Activated T-cell treated with anti-CD3 and anti-CD28 coated beads, Interleukin-2, amount 50 U/mL, for 72 hours (primary cell): ENCODE measurements around the gene APOLD1. TPM values are rescaled to one million over a fixed set of nuclear protein-coding genes. Genes with fewer than 3 reads are reported as not detected.
"Not testable (repeated sequence)": the region's sequence is repeated elsewhere in the genome, so short reads cannot be mapped to it uniquely, and the experiment has no call there.

ENCODE experiments used
- ATAC-seq, 2 donors: fragments of 150-1000 bp; cut with Tn5 transposase; replicated peaks in 1 of 2; 2 replicates each; pipeline ENCODE4 v1.10.0; 2021; ENCODE audit warnings: moderate library complexity in 2 of 2, mild to moderate bottlenecking in 1 of 2
- DNase-seq, 2 donors: peaks; one replicate each; pipeline ENCODE4 v3.0.0; 2021 to 2022; ENCODE audit warnings: mixed read lengths in 1 of 2
- H3K27ac Mint-ChIP-seq: one replicate; pipeline ENCODE4 v1.8.0; 2022; ENCODE audit warnings: mild to moderate bottlenecking, moderate library complexity, mixed read lengths
- H3K27me3 Mint-ChIP-seq: one replicate; pipeline ENCODE4 v1.8.0; 2022; ENCODE audit warnings: low read depth, mixed read lengths
- H3K36me3 Mint-ChIP-seq, 2 donors: one replicate each; pipeline ENCODE4 v1.8.0; 2022; ENCODE audit warnings: mixed read lengths in 2 of 2, mild to moderate bottlenecking in 1 of 2; ENCODE audit not compliant: insufficient read depth in 2 of 2
- H3K4me1 Mint-ChIP-seq: one replicate; pipeline ENCODE4 v1.8.0; 2022; ENCODE audit warnings: low read depth, mixed read lengths
- H3K4me3 Mint-ChIP-seq, 2 donors: one replicate each; pipeline ENCODE4 v1.8.0; 2022; ENCODE audit warnings: mild to moderate bottlenecking in 2 of 2, mixed read lengths in 2 of 2, moderate library complexity in 2 of 2
- H3K9me3 Mint-ChIP-seq, 2 donors: one replicate each; pipeline ENCODE4 v1.8.0; 2022; ENCODE audit warnings: mixed read lengths in 2 of 2
- total RNA-seq, 2 donors: library from RNA; stranded (reverse); gene quantifications; one replicate each; pipeline ENCODE4 v1.2.3, GENCODE V29; 2022

The APOLD1 gene
- total RNA-seq, 2 donors from 2014 or later = 10.4 to 12.8 TPM

DNA sequence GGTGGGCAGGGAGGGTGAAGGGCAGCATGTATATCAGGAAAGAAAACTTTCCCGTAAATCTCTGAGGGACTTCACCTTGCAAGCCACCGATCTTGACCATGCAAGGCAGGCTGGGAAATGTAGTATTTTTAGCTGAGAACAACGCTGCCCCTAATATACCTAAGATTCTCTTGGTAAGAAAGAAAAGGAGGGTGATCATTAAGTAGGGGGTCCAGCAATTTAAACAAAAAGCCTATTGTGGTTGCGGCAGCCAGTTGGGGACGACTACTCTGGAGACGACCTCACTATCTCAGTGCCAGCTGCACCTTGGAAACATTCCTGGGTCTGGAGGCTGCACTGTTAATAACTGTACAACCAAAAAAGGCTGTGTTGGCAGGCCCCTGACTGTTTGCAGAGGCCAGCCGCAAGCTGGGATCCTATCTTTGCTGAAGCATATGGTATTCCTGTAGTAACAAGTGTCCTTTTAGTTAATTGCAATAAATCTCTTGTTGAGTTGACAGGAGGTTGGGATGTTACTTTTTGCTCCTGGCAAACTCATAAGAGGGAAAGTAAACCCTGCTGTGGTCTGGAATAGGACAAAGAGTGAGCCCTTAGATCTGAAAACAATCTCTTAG, 6.4 kb downstream of the APOLD1 start:
- Mint-ChIP-seq H3K27me3 (no peaks in the 10 kb centered on the region), H3K9me3 (no peaks in the 10 kb centered on the region), H3K4me1 (peaks cover 18% of the 10 kb centered on the region), H3K4me3 (no peak overlapping the region), H3K36me3 (no peaks in the 10 kb centered on the region), H3K27ac (no peak overlapping the region)
- no peak for ATAC-seq
- DNase-seq = no peak

DNA sequence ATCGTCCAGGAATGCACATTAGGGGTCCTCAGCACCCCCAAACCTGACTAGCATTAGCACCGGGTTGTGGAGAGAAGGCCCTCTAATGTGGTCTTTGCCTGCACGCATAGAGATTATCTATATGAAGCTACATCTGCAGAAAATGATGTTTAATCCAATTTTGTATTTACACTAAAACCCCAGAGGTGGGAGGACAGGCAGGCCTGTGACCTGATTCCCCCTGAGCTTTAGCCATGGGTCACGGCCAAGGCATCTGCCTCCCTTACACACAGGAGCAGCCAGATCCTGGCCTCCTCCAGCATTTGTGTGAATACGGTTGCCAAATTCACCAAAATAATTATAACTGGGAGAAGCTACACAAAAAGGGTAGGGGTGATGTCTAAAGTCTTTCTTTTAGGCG, 7.0 kb downstream of the APOLD1 start:
- H3K9me3 Mint-ChIP-seq = no peaks in the 10 kb centered on the region
- H3K4me3 Mint-ChIP-seq = no peak overlapping the region
- ATAC-seq = no peak
- H3K27me3 Mint-ChIP-seq = no peaks in the 10 kb centered on the region
- H3K36me3 Mint-ChIP-seq = no peaks in the 10 kb centered on the region
- DNase-seq = no peak
- H3K27ac Mint-ChIP-seq = no peak overlapping the region
- peaks cover 15% of the 10 kb centered on the region for H3K4me1 Mint-ChIP-seq

DNA sequence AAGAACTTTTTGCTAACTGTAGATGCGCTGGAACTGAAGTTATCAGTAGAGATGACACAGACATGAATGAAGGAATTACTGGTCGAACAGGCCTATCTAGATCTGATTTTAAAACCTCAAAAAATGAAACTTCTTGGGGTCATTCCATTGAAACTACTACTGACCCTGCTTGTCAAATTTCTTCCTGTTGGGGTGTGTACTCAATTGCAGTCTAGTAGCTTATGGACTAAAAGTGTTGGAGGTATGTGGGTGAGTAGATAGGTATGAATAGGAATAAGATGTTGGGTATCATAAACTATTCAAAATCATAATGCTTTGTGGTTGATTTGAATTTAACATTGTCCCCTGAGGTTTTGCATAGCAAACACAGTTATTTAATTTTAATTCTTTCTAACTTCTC, 9.2 kb downstream of the APOLD1 start:
- Mint-ChIP-seq H3K4me1 (no peaks in the 10 kb centered on the region), H3K27ac (no peak overlapping the region), H3K9me3 (no peaks in the 10 kb centered on the region), H3K4me3 (no peak overlapping the region), H3K36me3 (no peaks in the 10 kb centered on the region), H3K27me3 (no peaks in the 10 kb centered on the region)
- no peak for ATAC-seq
- no peak for DNase-seq

DNA sequence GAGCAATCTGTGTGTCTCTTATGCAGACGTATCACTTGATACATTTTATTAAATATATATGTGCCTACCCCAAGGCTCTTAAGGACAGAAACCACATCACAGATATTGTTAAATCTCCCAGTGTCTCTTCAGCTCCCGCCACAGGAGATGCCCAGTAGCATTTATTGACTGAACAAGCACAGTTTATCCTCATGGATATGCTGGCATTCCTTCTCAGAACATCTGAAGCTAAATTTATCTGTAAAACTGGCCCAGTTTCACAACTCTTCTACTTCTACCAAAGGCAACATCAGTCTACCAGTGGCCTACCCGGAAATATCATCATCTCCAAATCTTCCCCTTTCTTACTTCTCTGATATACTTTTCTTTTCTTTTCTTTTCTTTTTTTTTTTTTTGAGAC, 10.7 kb downstream of the APOLD1 start:
- Mint-ChIP-seq H3K4me3 (no peak overlapping the region), H3K27me3 (no peaks in the 10 kb centered on the region), H3K4me1 (peaks cover 8% of the 10 kb centered on the region), H3K9me3 (no peaks in the 10 kb centered on the region), H3K36me3 (no peaks in the 10 kb centered on the region), H3K27ac (no peak overlapping the region)
- ATAC-seq (no peak), DNase-seq (no peak)

DNA sequence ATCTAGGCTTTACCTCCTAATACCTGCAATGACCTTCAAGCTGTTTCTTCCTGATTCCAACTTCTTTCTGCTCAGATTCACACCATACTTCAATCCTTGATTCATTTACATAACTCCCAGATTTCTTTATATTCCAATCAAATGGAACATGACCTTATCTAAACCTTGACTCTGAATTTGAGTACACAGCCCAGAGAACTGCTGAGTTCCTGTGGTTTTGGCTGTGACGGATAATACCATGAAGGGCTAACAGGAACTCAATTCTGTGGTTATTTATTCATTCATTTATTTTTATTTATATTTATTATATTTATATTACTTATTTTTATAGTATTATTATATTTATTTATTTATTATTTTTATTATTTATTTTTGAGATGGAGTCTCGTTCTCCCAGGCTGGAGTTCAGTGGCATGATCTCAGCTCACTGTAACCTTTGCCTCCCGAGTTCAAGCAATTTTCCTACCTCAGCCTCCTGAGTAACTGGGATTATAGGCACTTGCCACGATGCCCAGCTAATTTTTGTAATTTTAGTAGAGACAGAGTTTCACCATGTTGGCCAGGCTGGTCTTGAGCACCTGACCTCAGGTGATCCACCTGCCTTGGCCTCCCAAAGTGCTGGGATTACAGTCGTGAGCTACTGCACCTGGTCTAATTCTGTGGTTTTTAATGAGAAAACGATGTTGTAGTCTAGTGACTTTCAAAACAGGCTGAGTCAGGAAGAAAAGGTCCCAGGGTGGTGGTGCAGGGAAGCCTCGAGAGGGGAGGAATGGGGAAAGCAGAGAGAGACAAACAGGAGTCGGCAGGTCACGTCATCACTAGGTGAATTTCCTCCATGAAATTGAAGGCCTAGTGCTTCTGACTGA, 11.7 kb downstream of the APOLD1 start:
- Mint-ChIP-seq H3K9me3 (no peaks in the 10 kb centered on the region), H3K4me1 (peaks cover 10% of the 10 kb centered on the region), H3K36me3 (no peaks in the 10 kb centered on the region), H3K4me3 (no peak overlapping the region), H3K27me3 (no peaks in the 10 kb centered on the region), H3K27ac (no peak overlapping the region)
- DNase-seq (no peak), ATAC-seq (no peak)

DNA sequence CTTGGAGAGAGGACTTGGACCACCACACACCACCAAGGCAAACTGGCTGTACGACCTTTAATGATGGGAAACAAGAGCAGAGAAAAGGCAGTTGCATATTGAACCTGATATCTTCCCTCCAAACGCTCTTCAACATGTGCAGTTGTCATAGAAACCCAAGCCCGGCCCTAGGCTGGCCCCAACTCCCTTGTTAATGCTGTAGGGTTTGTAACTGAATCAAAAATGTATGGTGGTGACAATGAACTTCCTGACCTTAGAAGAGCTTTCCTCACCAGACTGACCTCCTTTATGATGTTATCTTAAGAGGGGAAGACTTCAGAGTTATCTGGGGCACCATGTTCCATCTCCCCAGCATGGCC, 12.3 kb downstream of the APOLD1 start:
- ATAC-seq (no peak), DNase-seq (no peak)
- no peak overlapping the region for H3K27ac Mint-ChIP-seq
- no peak overlapping the region for H3K4me3 Mint-ChIP-seq
- H3K36me3 Mint-ChIP-seq = no peaks in the 10 kb centered on the region
- peaks cover 16% of the 10 kb centered on the region for H3K4me1 Mint-ChIP-seq
- no peaks in the 10 kb centered on the region for H3K27me3 Mint-ChIP-seq
- no peaks in the 10 kb centered on the region for H3K9me3 Mint-ChIP-seq

DNA sequence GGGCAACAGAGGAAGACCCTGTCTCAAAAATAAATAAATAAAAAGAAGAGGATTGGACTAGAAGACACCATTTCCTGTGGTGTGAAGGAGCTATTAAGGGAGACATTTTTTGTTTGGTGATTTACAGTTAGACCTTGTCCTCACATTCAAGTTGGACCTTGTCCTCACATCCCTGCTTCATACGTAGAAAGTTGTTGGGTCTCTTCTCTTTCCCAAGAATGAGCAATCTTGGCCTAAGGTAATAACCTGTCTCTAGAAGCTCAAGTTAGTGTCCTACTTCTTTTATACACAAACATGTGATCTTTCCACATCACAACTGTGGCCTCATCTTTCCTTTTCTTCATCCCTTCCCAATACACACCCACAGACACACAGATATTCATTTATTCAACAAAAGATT, 13.0 kb downstream of the APOLD1 start:
- H3K4me3 Mint-ChIP-seq = no peak overlapping the region

DNA sequence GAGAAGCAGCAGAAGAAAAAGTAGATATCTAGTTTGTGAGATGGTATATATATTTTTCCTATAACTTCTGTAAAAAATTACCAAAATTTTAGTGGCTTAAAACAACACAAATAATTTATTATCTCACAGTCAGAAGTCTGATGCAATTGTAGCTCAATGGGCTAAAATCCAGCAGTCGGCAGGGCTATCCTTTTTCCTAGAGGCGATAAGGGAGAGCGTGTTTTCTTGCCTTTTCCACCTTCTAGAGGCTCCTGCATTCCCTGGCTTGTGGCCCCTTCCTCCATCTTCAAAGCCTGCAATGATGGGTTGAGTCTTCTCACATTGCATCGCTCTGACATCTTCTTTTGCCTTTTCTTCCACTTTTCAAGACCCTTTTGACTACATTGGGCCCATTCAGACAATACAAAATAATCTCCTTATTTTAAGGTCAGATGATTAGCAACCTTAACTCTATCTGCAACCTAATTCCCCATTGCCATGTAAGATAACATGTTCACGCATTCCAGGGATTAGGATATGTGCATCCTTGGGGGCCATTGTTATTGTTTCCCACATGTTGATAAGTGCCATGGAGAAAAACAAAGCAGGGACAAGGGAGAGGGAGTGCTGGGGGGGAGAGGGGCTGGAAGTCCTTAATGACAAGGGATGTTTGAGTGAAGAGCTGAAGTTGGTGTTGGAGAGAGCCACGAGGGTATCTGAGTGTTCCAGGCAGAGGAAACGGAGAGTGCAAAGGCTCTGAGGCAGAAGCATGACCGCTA, 13.9 kb downstream of the APOLD1 start:
- Mint-ChIP-seq H3K27ac (no peak overlapping the region), H3K36me3 (no peaks in the 10 kb centered on the region), H3K9me3 (no peaks in the 10 kb centered on the region), H3K4me3 (no peak overlapping the region), H3K27me3 (no peaks in the 10 kb centered on the region), H3K4me1 (peaks cover 32% of the 10 kb centered on the region)
- no peak for DNase-seq
- no peak for ATAC-seq

More for the DNA sequence above, 13.0 kb downstream of the APOLD1 start:
- Mint-ChIP-seq H3K27ac (no peak overlapping the region), H3K4me1 (peaks cover 23% of the 10 kb centered on the region), H3K36me3 (no peaks in the 10 kb centered on the region), H3K9me3 (no peaks in the 10 kb centered on the region), H3K27me3 (no peaks in the 10 kb centered on the region)
- ATAC-seq (no peak), DNase-seq (no peak)

DNA sequence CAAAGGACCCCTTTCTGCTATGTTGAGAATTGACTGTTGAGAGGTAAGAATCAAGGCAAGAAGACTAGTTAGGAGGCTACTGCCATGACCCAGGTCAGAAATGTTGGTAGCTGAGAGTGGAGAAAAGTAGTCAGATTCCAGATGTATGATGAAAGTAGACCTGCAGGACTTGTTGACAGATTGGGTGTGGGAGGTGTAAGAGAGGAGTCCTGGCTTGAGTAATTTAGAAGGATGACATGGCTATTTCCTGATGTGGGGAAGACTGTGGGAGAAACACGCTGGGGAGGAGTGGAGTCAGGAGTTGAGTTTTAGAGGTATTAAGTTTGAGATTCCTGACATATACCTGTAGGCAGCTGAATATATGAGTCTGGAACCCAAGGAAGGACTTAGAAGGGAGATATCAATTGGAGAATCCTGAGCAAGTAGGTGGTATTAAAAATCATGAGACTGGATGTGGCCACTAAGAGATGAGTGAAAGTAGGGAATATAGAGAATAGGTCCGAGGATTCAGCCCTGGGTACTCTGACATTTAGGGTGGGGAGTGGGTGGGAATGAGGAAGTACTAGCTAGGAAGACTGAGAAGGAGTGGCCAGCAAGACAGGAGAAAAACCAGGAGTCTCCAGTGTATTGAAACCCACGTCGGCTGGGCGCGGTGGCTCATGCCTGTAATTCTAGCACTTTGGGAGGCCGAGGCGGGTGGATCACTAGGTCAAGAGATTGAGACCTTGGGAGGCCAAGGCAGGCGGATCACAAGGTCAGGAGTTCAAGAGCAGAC, 15.1 kb downstream of the APOLD1 start:
- Mint-ChIP-seq H3K27ac (no peak overlapping the region), H3K36me3 (no peaks in the 10 kb centered on the region), H3K27me3 (no peaks in the 10 kb centered on the region), H3K4me1 (peaks cover 37% of the 10 kb centered on the region), H3K4me3 (no peak overlapping the region), H3K9me3 (no peaks in the 10 kb centered on the region)
- no peak for DNase-seq
- ATAC-seq = no peak

DNA sequence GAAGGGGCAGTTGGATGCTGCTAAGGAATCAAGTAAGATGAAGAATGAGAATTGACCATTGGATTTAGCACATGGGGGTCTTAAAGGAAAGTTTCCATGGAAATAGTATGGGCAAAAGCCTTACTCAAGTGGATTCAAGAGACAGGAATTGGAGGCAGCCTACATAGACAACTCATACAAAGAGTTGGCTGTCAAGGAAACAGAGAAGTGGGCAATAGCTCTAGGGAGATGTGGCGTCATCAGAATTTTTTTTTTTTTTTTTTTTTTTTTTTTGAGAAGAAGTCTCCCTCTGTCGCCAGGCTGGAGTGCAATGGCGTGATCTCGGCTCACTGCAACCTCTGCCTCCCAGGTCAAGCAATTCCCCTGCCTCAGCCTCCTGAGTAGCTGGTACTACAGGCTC, 16.2 kb downstream of the APOLD1 start:
- H3K27me3 Mint-ChIP-seq, H3K9me3 Mint-ChIP-seq, ATAC-seq, H3K27ac Mint-ChIP-seq, DNase-seq, H3K4me3 Mint-ChIP-seq, H3K36me3 Mint-ChIP-seq: not testable (repeated sequence)
- H3K4me1 Mint-ChIP-seq = peaks cover 39% of the 10 kb centered on the region

DNA sequence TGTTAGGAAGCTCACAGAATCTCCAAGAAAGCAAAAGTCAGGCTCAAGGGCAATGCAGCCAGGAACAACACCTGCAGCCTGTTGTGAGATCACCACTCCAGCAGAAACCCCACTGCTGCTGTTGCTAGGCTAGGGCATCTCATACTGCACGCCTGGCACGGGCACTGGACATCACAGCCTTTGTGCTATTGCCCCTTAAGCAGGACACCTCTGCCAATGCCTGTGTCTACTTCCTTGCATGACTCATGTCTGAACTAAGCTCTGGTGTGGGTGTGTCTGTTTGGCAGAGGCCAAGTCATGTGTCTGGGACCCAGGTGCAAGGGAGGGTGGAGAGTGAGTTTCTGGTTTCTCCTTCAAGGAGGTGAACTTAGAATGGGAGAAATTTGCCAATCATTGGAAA, 17.7 kb downstream of the APOLD1 start:
- DNase-seq (peak; percentile 53 to 54), ATAC-seq (peak; percentile 83 to 86)
- Mint-ChIP-seq H3K4me1 (peaks cover 54% of the 10 kb centered on the region), H3K36me3 (no peaks in the 10 kb centered on the region), H3K27ac (no peak overlapping the region), H3K27me3 (no peaks in the 10 kb centered on the region), H3K4me3 (peak overlapping the region; percentile 19 to 57), H3K9me3 (no peaks in the 10 kb centered on the region)

DNA sequence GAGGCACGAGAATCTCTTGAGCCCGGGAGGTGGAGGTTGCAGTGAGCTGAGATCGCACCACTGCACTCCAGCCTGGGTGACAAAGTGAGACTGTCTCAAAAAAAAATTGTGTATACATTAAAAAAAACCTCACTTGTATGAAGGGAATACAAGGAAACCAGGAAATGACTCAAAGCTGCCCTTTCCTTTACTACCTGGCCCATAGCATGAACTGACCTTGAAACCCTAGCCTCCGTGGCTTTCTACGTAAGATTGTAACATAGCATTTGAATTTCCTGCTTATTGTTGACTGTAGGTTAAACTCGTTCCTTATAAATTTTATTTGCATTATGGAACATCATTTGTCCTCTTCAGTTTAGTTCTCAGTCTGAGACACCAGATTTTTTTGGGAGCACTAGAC, 18.6 kb downstream of the APOLD1 start:
- no peak for DNase-seq
- Mint-ChIP-seq H3K4me1 (peaks cover 63% of the 10 kb centered on the region), H3K27ac (no peak overlapping the region)

DNA sequence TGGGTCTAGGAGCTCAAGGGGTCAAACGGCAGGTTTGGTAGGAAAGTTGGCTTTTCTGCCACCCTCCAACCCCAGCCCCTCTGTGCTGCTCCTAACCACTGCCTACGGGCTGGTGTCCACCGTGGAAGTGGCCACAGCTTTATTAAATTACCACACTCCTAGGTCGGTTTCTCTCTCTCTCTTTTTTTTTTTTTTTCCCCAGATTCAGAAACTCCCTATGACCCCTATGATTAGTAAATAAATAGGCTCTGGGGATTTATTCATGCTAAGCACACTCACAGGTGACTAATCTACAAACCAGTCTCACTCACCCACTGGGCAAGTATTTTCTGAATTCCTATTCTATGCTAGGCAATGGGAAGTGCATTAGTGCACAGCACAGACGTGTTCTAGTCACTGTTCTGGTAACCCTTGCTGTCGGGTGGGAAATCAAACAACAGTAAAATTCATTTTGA, 19.0 kb downstream of the APOLD1 start:
- no peaks in the 10 kb centered on the region for H3K27me3 Mint-ChIP-seq
- peak overlapping the region; percentile 48 for H3K27ac Mint-ChIP-seq
- H3K4me1 Mint-ChIP-seq = peaks cover 67% of the 10 kb centered on the region
- no peak overlapping the region for H3K4me3 Mint-ChIP-seq
- no peaks in the 10 kb centered on the region for H3K36me3 Mint-ChIP-seq
- no peaks in the 10 kb centered on the region for H3K9me3 Mint-ChIP-seq
- DNase-seq = no peak
- no peak for ATAC-seq

More for the DNA sequence above, 18.6 kb downstream of the APOLD1 start:
- Mint-ChIP-seq H3K36me3 (no peaks in the 10 kb centered on the region), H3K4me3 (peak overlapping the region in 1 of 2 donors; percentile 40), H3K9me3 (no peaks in the 10 kb centered on the region), H3K27me3 (no peaks in the 10 kb centered on the region)
- ATAC-seq = no peak
